ENCODE measurements around the gene PCDH18.
A peak's percentile ranks its signal among the peaks of the same experiment; 100 is the strongest.
"Not testable (repeated sequence)": the region's sequence is repeated elsewhere in the genome, so short reads cannot be mapped to it uniquely, and the experiment has no call there.

PCDH18 gene

GRCh38 chr4:137528673-137529072 lies 3.6 kb downstream of the PCDH18 start:
- DNase-seq: no peak

GRCh38 chr4:137526681-137527080 lies 5.6 kb downstream of the PCDH18 start:
- DNase-seq: no peak

- peak; percentile 86 for DNase-seq
These were observed 7.4 kb downstream of the PCDH18 start for GRCh38 chr4:137524725-137525369.

GRCh38 chr4:137523329-137523728 lies 9.0 kb downstream of the PCDH18 start:
- no peak for DNase-seq

GRCh38 chr4:137521053-137521452 lies 11.2 kb downstream of the PCDH18 start:
- DNase-seq: no peak

- DNase-seq: peak; percentile 77
These were observed 12.9 kb downstream of the PCDH18 start for GRCh38 chr4:137519406-137519805.

GRCh38 chr4:137517323-137517722 lies 15.0 kb downstream of the PCDH18 start:
- not testable (repeated sequence) for DNase-seq

- peak; percentile 79 for DNase-seq
These were observed 17.7 kb downstream of the PCDH18 start for GRCh38 chr4:137514406-137515111.

- peak; percentile 99 for DNase-seq
These were observed 21.6 kb downstream of the PCDH18 start for GRCh38 chr4:137510557-137511265.

GRCh38 chr4:137509855-137510282 lies 22.4 kb downstream of the PCDH18 start:
- peak; percentile 53 for DNase-seq

- no peak for DNase-seq
These were observed 29.8 kb downstream of the PCDH18 start for GRCh38 chr4:137502339-137503129.

- not testable (repeated sequence) for DNase-seq
These were observed 36.0 kb downstream of the PCDH18 start for GRCh38 chr4:137496267-137496666.

GRCh38 chr4:137495578-137495977 lies 36.7 kb downstream of the PCDH18 start:
- DNase-seq: no peak

- not testable (repeated sequence) for DNase-seq
These were observed 48.9 kb downstream of the PCDH18 start for GRCh38 chr4:137483313-137483959.

- not testable (repeated sequence) for DNase-seq
These were observed 52.6 kb downstream of the PCDH18 start for GRCh38 chr4:137479657-137480056.

- DNase-seq: no peak
These were observed 55.9 kb downstream of the PCDH18 start for GRCh38 chr4:137476345-137476744.

- DNase-seq: peak; percentile 32
These were observed 57.5 kb downstream of the PCDH18 start for GRCh38 chr4:137474711-137475301.

- DNase-seq: peak; percentile 12
These were observed 60.4 kb downstream of the PCDH18 start for GRCh38 chr4:137471895-137472294.

GRCh38 chr4:137471461-137471860 lies 60.8 kb downstream of the PCDH18 start:
- DNase-seq: no peak

GRCh38 chr4:137470806-137471205 lies 61.5 kb downstream of the PCDH18 start:
- no peak for DNase-seq

All from fibroblast of skin of right quadriceps (primary cell).